ENCODE measurements around the gene ADAMTSL2.

The ADAMTSL2 gene

GRCh38 chr9:133583586-133583985, 49.1 kb downstream of the ADAMTSL2 start:
- peaks cover 63% of the 10 kb centered on the region for H3K27me3 Mint-ChIP-seq
- no peak overlapping the region for H3K27ac Mint-ChIP-seq
- H3K4me1 Mint-ChIP-seq (ENCODE audit: low read depth): peaks cover 2% of the 10 kb centered on the region
- no peak for DNase-seq
- H3K36me3 Mint-ChIP-seq (ENCODE audit: low read depth): no peaks in the 10 kb centered on the region
- peaks cover 3% of the 10 kb centered on the region for H3K9me3 Mint-ChIP-seq
- no peak overlapping the region for H3K4me3 Mint-ChIP-seq

GRCh38 chr9:133584167-133584558, 49.7 kb downstream of the ADAMTSL2 start:
- Mint-ChIP-seq H3K27me3 (peaks cover 61% of the 10 kb centered on the region), H3K27ac (no peak overlapping the region), H3K9me3 (peaks cover 3% of the 10 kb centered on the region), H3K4me3 (no peak overlapping the region), H3K36me3 (ENCODE audit: low read depth) (no peaks in the 10 kb centered on the region), H3K4me1 (ENCODE audit: low read depth) (peaks cover 2% of the 10 kb centered on the region)
- DNase-seq: no peak

GRCh38 chr9:133584559-133585476, 50.3 kb downstream of the ADAMTSL2 start:
- Mint-ChIP-seq H3K27ac (no peak overlapping the region), H3K27me3 (peaks cover 56% of the 10 kb centered on the region), H3K4me1 (ENCODE audit: low read depth) (peaks cover 2% of the 10 kb centered on the region)

DNA sequence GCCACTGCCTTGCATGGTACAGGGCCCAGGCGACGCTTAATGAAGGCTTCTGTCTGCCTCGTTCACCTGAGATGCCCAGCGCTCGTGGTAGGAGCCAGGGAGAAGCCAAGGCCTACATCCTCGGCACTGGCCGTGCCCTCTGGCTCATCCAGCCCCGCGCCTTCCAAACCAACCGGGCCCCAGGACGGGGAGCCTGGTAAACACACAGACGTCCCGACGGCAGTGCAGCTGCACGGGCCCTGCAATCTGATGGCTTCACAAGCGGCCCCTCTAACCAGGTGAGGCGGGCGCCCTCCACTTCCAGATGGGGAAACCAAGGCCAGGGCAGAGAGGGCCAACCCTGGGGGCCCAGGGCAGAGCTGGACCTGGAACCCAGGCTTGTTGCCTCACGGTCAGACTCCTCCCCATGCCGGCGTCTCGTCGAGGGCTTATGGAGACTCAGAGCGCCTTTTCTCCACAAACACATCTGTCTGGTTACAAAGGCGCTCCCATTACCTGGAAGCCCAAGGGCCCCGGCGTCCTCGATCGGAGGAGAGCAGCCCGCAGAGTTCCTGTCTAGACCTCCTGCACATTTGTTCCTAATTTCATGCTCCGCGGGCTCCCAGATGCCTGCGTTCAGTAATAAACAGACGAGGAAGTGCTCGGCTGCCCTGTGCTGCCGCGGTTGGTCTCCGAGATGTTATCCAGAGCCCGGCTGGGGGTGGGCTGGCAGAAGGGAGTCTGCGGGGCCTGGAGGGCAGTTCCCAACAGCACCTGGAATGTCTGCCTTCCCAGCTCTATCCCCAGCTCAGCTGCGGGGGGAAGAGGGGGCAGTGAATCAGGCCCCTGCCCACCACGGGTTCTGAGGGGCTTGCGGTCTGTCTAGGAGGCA, 51.2 kb downstream of the ADAMTSL2 start:
- no peak for DNase-seq

More at GRCh38 chr9:133584559-133585476, 50.3 kb downstream of the ADAMTSL2 start:
- no peaks in the 10 kb centered on the region for H3K36me3 Mint-ChIP-seq (ENCODE audit: low read depth)
- peaks cover 3% of the 10 kb centered on the region for H3K9me3 Mint-ChIP-seq
- no peak for DNase-seq
- H3K4me3 Mint-ChIP-seq: no peak overlapping the region

DNA sequence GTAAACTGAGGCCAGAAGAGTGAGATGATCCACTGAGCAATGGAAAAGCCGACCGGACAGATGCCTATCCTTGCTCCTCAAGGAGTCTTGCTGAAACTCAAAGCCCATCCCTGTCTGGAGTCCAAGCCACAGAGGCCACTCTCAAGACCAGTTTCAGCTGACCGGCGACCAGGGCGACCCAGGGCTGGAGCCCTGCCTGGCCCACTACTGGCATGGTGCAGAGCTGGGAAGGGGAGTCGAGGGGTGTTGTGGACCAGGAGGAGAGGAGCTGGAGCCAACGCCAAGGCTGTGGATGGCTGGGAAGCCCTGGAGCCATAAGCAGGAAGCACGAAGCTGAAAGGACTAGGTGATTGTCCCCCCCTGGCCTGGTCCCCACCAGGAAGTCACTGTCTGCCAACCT, 52.5 kb downstream of the ADAMTSL2 start:
- no peak for DNase-seq
- no peak overlapping the region for H3K27ac Mint-ChIP-seq
- no peak overlapping the region for H3K4me3 Mint-ChIP-seq
- no peaks in the 10 kb centered on the region for H3K36me3 Mint-ChIP-seq (ENCODE audit: low read depth)
- peaks cover 3% of the 10 kb centered on the region for H3K9me3 Mint-ChIP-seq
- H3K4me1 Mint-ChIP-seq (ENCODE audit: low read depth): peaks cover 2% of the 10 kb centered on the region
- H3K27me3 Mint-ChIP-seq: peaks cover 39% of the 10 kb centered on the region

More for the DNA sequence above, 51.2 kb downstream of the ADAMTSL2 start:
- Mint-ChIP-seq H3K36me3 (ENCODE audit: low read depth) (no peaks in the 10 kb centered on the region), H3K27me3 (peaks cover 47% of the 10 kb centered on the region), H3K27ac (no peak overlapping the region), H3K4me1 (ENCODE audit: low read depth) (peaks cover 2% of the 10 kb centered on the region), H3K9me3 (peaks cover 3% of the 10 kb centered on the region), H3K4me3 (no peak overlapping the region)

GRCh38 chr9:133587466-133587865, 53.0 kb downstream of the ADAMTSL2 start:
- Mint-ChIP-seq H3K9me3 (peaks cover 3% of the 10 kb centered on the region), H3K4me3 (no peak overlapping the region), H3K4me1 (ENCODE audit: low read depth) (peaks cover 2% of the 10 kb centered on the region), H3K36me3 (ENCODE audit: low read depth) (no peaks in the 10 kb centered on the region), H3K27me3 (peaks cover 34% of the 10 kb centered on the region), H3K27ac (no peak overlapping the region)
- DNase-seq: no peak

GRCh38 chr9:133589454-133590227, 55.1 kb downstream of the ADAMTSL2 start:
- DNase-seq: peak; percentile 64
- H3K4me3 Mint-ChIP-seq: no peak overlapping the region
- no peaks in the 10 kb centered on the region for H3K4me1 Mint-ChIP-seq (ENCODE audit: low read depth)
- no peaks in the 10 kb centered on the region for H3K36me3 Mint-ChIP-seq (ENCODE audit: low read depth)
- H3K9me3 Mint-ChIP-seq: peaks cover 3% of the 10 kb centered on the region
- peaks cover 22% of the 10 kb centered on the region for H3K27me3 Mint-ChIP-seq
- H3K27ac Mint-ChIP-seq: no peak overlapping the region

DNA sequence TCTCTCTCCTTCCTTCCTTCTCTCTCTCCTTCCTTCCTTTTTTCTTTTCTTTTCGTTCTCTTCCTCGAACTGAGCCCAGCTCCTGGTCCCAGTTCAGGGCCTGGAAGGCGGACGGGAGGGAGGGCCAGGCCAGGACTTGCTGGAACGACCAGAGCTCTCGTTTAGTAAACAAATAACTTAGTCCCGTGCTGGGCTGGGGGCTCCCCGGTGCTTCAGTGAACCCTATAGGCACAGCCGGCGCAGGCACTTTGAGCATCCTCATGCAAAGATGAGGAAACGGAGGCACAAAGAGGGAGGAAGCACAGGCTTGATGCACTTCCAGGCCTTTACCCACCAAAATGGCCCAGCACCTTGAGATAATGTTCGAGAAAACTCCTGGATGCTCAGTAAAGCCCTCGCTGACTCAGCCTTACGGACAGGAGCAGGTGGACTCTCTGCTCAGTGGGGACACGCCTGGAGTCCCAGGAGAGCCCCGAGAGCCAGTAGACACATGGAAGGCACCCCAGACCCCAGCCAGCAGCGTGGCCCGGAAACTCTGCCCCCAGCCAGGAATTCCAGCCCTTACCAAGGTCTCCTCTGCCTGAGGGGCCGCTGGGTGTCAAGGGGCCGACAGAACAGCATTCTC, 55.8 kb downstream of the ADAMTSL2 start:
- Mint-ChIP-seq H3K27ac (no peak overlapping the region), H3K36me3 (ENCODE audit: low read depth) (no peaks in the 10 kb centered on the region), H3K9me3 (peaks cover 3% of the 10 kb centered on the region), H3K27me3 (peaks cover 15% of the 10 kb centered on the region), H3K4me3 (no peak overlapping the region), H3K4me1 (ENCODE audit: low read depth) (no peaks in the 10 kb centered on the region)
- no peak for DNase-seq

DNA sequence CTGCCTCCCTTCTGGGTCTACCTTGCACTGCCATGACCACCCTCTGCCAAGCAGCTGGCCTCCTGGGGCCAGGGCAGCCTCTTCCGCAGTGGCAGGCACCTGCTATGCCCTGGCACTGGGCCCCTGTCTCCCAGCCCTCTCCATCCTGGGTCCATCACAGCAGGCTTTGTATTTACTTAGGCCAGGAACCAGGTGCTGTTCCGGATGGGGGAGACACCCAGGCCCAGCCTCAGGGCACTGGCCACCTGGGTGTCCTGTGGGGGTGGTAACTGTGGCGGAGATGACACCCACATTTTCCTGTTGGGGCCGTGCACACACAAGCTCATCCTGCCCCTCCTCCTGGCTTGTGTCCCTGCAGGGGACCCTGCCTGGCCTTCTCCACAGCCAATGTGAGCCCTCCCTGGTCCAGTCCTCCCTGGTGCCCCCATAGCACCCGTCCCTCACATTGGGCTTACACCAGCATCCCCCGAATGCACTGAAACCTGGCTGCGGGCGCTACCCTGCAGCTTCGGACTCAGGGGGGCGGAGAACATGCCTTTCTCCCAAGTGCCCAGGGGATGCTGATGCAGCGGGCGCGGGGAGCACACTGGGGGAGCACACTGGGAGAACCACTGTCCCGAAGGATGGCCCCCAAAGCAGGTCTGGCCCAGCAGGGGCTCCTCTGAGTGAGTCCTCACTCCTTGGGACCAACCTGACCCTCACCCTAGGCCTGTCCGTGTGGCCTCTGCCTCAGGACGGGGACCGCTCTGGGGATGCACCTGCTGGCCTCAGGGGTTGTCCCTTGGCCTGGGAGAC, 56.8 kb downstream of the ADAMTSL2 start:
- Mint-ChIP-seq H3K9me3 (peaks cover 3% of the 10 kb centered on the region), H3K36me3 (ENCODE audit: low read depth) (no peaks in the 10 kb centered on the region), H3K27me3 (peaks cover 9% of the 10 kb centered on the region), H3K4me1 (ENCODE audit: low read depth) (no peaks in the 10 kb centered on the region), H3K4me3 (no peak overlapping the region), H3K27ac (no peak overlapping the region)
- no peak for DNase-seq

DNA sequence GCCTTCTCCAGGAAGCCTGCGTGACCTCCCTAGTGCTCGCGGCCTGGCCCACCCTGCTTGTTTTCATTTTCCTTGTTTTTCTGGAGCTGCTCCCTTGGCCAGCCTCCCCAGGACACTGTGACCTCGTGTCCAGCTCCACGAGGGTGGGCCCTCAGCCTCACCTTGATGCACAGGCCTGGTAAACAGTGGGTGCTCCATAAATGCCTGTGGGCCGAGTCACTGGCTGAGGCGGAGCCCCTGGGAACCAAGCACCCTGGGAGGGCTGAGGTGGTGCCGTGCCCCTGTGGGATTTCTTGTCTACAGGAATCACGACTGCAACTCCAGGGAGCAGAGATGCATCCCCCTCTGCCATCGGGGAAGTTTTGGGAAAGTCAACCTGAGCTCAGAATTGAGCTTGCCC, 57.5 kb downstream of the ADAMTSL2 start:
- Mint-ChIP-seq H3K36me3 (ENCODE audit: low read depth) (no peaks in the 10 kb centered on the region), H3K4me3 (no peak overlapping the region)

DNA sequence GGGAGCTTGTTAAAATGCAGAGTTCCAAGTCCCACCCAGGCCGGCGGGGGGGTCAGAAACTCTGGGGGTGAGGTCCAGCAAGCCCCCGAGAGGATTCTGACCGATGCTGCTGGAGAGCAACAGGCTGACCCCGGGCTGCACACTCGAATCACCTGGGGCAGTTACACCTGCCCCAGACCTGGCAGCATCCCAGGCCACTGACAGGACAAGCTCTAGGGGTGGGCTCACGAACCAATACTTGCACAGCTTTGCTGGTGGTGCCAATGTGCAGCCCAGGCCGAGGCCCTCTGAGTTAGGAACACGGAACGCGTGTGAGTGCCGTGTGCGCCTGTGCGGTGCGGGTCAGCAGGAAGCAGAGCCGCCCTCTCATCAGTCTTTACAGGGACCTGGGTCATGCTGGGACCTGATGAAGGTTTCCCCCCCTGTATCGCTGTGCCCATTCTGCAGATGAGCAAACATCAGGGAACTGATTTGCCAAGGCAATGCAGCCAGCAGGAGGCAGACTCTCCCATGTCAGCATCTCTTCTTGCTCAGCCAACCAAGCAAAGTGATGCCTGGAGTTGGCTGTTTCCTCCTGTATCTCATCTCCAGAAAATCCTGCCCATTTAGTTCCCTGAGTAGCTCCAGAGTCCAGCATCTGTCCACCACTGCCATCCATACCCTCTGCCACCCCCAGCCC, 58.4 kb downstream of the ADAMTSL2 start:
- peaks cover 13% of the 10 kb centered on the region for H3K9me3 Mint-ChIP-seq
- H3K27ac Mint-ChIP-seq: no peak overlapping the region
- no peaks in the 10 kb centered on the region for H3K4me1 Mint-ChIP-seq (ENCODE audit: low read depth)
- no peaks in the 10 kb centered on the region for H3K36me3 Mint-ChIP-seq (ENCODE audit: low read depth)
- no peak for DNase-seq
- no peak overlapping the region for H3K4me3 Mint-ChIP-seq
- peaks cover 9% of the 10 kb centered on the region for H3K27me3 Mint-ChIP-seq

More for the DNA sequence above, 57.5 kb downstream of the ADAMTSL2 start:
- no peaks in the 10 kb centered on the region for H3K4me1 Mint-ChIP-seq (ENCODE audit: low read depth)
- peaks cover 9% of the 10 kb centered on the region for H3K27me3 Mint-ChIP-seq
- no peak for DNase-seq
- H3K27ac Mint-ChIP-seq: no peak overlapping the region
- H3K9me3 Mint-ChIP-seq: peaks cover 4% of the 10 kb centered on the region

- Mint-ChIP-seq H3K4me1 (ENCODE audit: low read depth) (no peaks in the 10 kb centered on the region), H3K36me3 (ENCODE audit: low read depth) (no peaks in the 10 kb centered on the region), H3K9me3 (peaks cover 14% of the 10 kb centered on the region), H3K4me3 (no peak overlapping the region), H3K27ac (no peak overlapping the region), H3K27me3 (peaks cover 9% of the 10 kb centered on the region)
- no peak for DNase-seq
Observed at GRCh38 chr9:133593587-133594253, 59.2 kb downstream of the ADAMTSL2 start.

Measured in activated T-cell treated with anti-CD3 and anti-CD28 coated beads, Interleukin-2, amount 50 U/mL, for 24 hours (primary cell).